K562 (cell line): ENCODE data around the gene TMPRSS9. TPM values are rescaled to one million over a fixed set of nuclear protein-coding genes. Genes with fewer than 3 reads are reported as not detected.

Experiments
- ATAC-seq: fragments of 200-7000 bp; cut with Tn5 transposase; 3 replicates; pipeline ENCODE4 v1.9.1; 2020; ENCODE audit warnings: moderate library complexity
- BruUV-seq: library from RNA; stranded (reverse); fragments of 400-500 nt; replicated peaks from 2 replicates; lab custom pipeline; 2021; lab: Mats Ljungman, UMichigan
- CTCF ChIA-PET: fragments of 300-600 bp; formaldehyde crosslinking; extraction: SDS; loops from one replicate; lab custom pipeline; 2021; ENCODE audit warnings: low intra/inter-chr PET ratio; lab: Yijun Ruan, JAX
- POLR2A ChIA-PET: fragments of 300-600, 350-650 bp; sonication (Branson Sonifier 250); formaldehyde crosslinking; extraction: SDS; loops from one replicate; lab custom pipeline; 2021; ENCODE audit warnings: antibody characterized with exemption, inconsistent platforms; lab: Yijun Ruan, JAX
- DNase-seq, 4 experiments: peaks; one replicate each; pipeline versions ENCODE4 v3.0.0 to v3.0.0-alpha.2; 2011 to 2018; ENCODE audit warnings: low spot score in 3 of 4, mixed read lengths in 3 of 4; ENCODE audit errors: extremely low read depth in 1 of 4
- FAIRE-seq: peaks from 2 replicates; lab custom pipeline; 2011; peaks lifted over from hg19 to GRCh38; lab: Jason Lieb, UNC
- H2AFZ ChIP-seq: 2 replicates; pipeline ENCODE4 v1.6.0; 2011; ENCODE audit warnings: low read depth, low read length, control low read depth, inconsistent platforms
- H3K27ac ChIP-seq: fragments of 200-600 bp; 3 replicates; pipeline ENCODE4 v1.8.0; 2011; ENCODE audit warnings: low read depth, mild to moderate bottlenecking, control low read depth, inconsistent platforms, low read length, moderate library complexity, mixed read lengths; ENCODE audit errors: extremely low read depth
- H3K27me3 ChIP-seq, 2 experiments: fragments of 300-600 bp in 1 of 2; 2 replicates in 1 of 2; 3 replicates in 1 of 2; pipeline versions ENCODE4 v1.6.0 to v1.8.0; 2011; ENCODE audit warnings: inconsistent platforms in 2 of 2, low read length in 2 of 2, mild to moderate bottlenecking in 1 of 2, mixed read lengths in 1 of 2, moderate library complexity in 1 of 2; ENCODE audit not compliant: control insufficient read depth in 2 of 2, insufficient read depth in 2 of 2
- H3K36me3 ChIP-seq: fragments of 300-600 bp; 3 replicates; pipeline ENCODE4 v1.8.0; 2011; ENCODE audit warnings: mild to moderate bottlenecking, low read length, inconsistent platforms; ENCODE audit not compliant: control insufficient read depth, insufficient read depth
- H3K4me1 ChIP-seq, 2 experiments: fragments of 200-600 bp in 1 of 2; replicated peaks in 1 of 2; 2 replicates in 1 of 2; 3 replicates in 1 of 2; pipeline versions ENCODE4 v1.5.1 to v1.8.0; 2011; ENCODE audit warnings: inconsistent platforms in 2 of 2, low read length in 2 of 2, mild to moderate bottlenecking in 1 of 2, mixed read lengths in 1 of 2, moderate library complexity in 1 of 2; ENCODE audit not compliant: control insufficient read depth in 2 of 2, insufficient read depth in 2 of 2
- H3K4me2 ChIP-seq: 2 replicates; pipeline ENCODE4 v1.6.1; 2011; ENCODE audit warnings: low read length, control low read depth, inconsistent platforms, mixed read lengths; ENCODE audit not compliant: insufficient read depth
- H3K4me3 ChIP-seq: fragments of 200-600 bp; sonication (generic), shearing (Covaris generic); 2 replicates; pipeline ENCODE4 v1.5.1; 2016; ENCODE audit warnings: control low read depth, inconsistent platforms
- H3K79me2 ChIP-seq: fragments of 200-600 bp; 3 replicates; pipeline ENCODE4 v1.8.0; 2011; ENCODE audit warnings: low read length, inconsistent platforms; ENCODE audit not compliant: control insufficient read depth, insufficient read depth
- H3K9ac ChIP-seq, 2 experiments: 2 replicates each; pipeline versions ENCODE4 v1.6.0 to v1.6.1; 2011; ENCODE audit warnings: low read depth in 2 of 2, low read length in 2 of 2, control low read depth in 1 of 2, inconsistent platforms in 1 of 2, mild to moderate bottlenecking in 1 of 2, mixed read lengths in 1 of 2; ENCODE audit not compliant: insufficient read depth in 1 of 2
- H3K9me1 ChIP-seq: one replicate; pipeline ENCODE4 v1.6.0; 2011; ENCODE audit warnings: inconsistent platforms, mild to moderate bottlenecking, low read length, moderate library complexity; ENCODE audit not compliant: control insufficient read depth, insufficient read depth
- H3K9me3 ChIP-seq: replicated peaks from 2 replicates; pipeline ENCODE4 v1.5.1; 2011; ENCODE audit warnings: low read depth, low read length, inconsistent platforms; ENCODE audit not compliant: control insufficient read depth, insufficient read depth
- H4K20me1 ChIP-seq: replicated peaks from 2 replicates; pipeline ENCODE4 v1.6.1; 2011; ENCODE audit warnings: low read length, inconsistent platforms, mixed read lengths; ENCODE audit not compliant: control insufficient read depth, insufficient read depth
- BRCA1 ChIP-seq, 2 experiments: fragments of 450-650 bp in 1 of 2; sonication (generic) in 1 of 2; formaldehyde crosslinking in 1 of 2; IDR thresholded peaks; 2 replicates each; pipeline versions ENCODE4 v1.5.0 to v1.6.1; 2017 to 2020; ENCODE audit warnings: mild to moderate bottlenecking in 1 of 2, missing genetic modification reagents in 1 of 2
- CREB3 ChIP-seq: fragments of 450-650 bp; conservative IDR thresholded peaks from 2 replicates; pipeline ENCODE4 v1.6.1; 2016; ENCODE audit warnings: missing genetic modification characterization, low read depth, mild to moderate bottlenecking, missing compliant biosample characterization, moderate library complexity
- FOXM1 ChIP-seq, 2 experiments: fragments of 450-650 bp in 1 of 2; sonication (generic) in 1 of 2; formaldehyde crosslinking in 1 of 2; IDR thresholded peaks; 2 replicates each; pipeline versions ENCODE4 v1.6.1 to v1.9.0; 2017 to 2022; ENCODE audit warnings: low read depth in 2 of 2, mild to moderate bottlenecking in 2 of 2, missing genetic modification reagents in 1 of 2, moderate library complexity in 1 of 2
- MCM2 ChIP-seq: fragments of 450-650 bp; IDR thresholded peaks from 2 replicates; pipeline ENCODE4 v1.6.1; 2017; ENCODE audit warnings: low read depth, mild to moderate bottlenecking
- SNIP1 ChIP-seq: fragments of 450-650 bp; IDR thresholded peaks from 2 replicates; pipeline ENCODE4 v1.7.1; 2017; ENCODE audit warnings: low read depth, mild to moderate bottlenecking
- SPI1 ChIP-seq: IDR thresholded peaks from 2 replicates; pipeline ENCODE4 v1.6.1; 2011; ENCODE audit warnings: low read depth, low read length, control low read depth, borderline replicate concordance
- ZNF778 ChIP-seq: fragments of 450-650 bp; formaldehyde crosslinking; IDR thresholded peaks from 2 replicates; pipeline ENCODE4 v1.4.0; 2020; ENCODE audit warnings: mild to moderate bottlenecking, moderate library complexity
- WGBS: fragments of 100-300 bp; shearing (Covaris generic); methylation state at CpG from one replicate; pipeline ENCODE4 v1.1.6; 2016; ENCODE audit warnings: low coverage, mixed read lengths; ENCODE audit not compliant: insufficient coverage; ENCODE audit errors: missing lambda C conversion rate; 5-methylcytosine and 5-hydroxymethylcytosine counted together
- in situ Hi-C: fragments of 300-500 bp; cut with MboI; formaldehyde crosslinking; loops from 4 replicates; pipeline ENCODE4 v1.15.0; 2018; ENCODE audit warnings: inconsistent platforms, mixed read lengths
- intact Hi-C: fragments of 100-400 bp; cut with micrococcal nuclease; formaldehyde crosslinking; loops from 2 replicates; pipeline ENCODE4 v1.14.2; 2022
- polyA plus RNA-seq, 8 experiments: library from polyadenylated mRNA; depleted of rRNA in 4 of 8; stranded (reverse) in 5 of 8; unstranded in 3 of 8; fragments of >200 nt; fragmentation: Nextera tagmentation in 2 of 8; fragmentation: Illumina TruSeq in 1 of 8; extraction: Ambion mirVana in 2 of 8; extraction: Trizol in 1 of 8; gene quantifications; 2 replicates each; pipeline versions ENCODE4 v1.2.1 to v1.2.3, GENCODE V29; 2011 to 2014; ENCODE audit warnings: inconsistent platforms in 1 of 8, missing spikeins in 1 of 8
- total RNA-seq, 7 experiments: library from RNA; depleted of rRNA in 6 of 7; stranded (reverse); fragments of >200 nt in 6 of 7; fragmentation: Illumina TruSeq in 2 of 7; extraction: Trizol in 2 of 7; gene quantifications; 2 replicates each; pipeline versions ENCODE4 v1.2.1 to v1.2.3, GENCODE V29; 2011 to 2021; ENCODE audit warnings: low replicate concordance in 1 of 7

TMPRSS9 gene
- total and polyA plus RNA-seq, 9 of the 15 experiments (the other 6 are each of a cell fraction or from before 2014, with no cell fraction given): 0.01 to 0.03 TPM; not detected in 7

- Histone ChIP-seq H3K79me2 (no peaks in the 10 kb centered on the region), H3K36me3 (peaks cover 14% of the 10 kb centered on the region; the same call in 1 of the 3 replicates), H3K9me1 (no peaks in the 10 kb centered on the region), H3K4me3 (no peak overlapping the region), H3K9ac (no peak overlapping the region), H3K9me3 (no peaks in the 10 kb centered on the region; the same call in 1 of the 2 replicates), H3K4me2 (no peak overlapping the region), H4K20me1 (no peaks in the 10 kb centered on the region), H3K4me1 (peaks cover 0 to 21% of the 10 kb centered on the region in 2 experiments; a peak in 2 of 5 replicates), H3K27me3 (peaks cover 0 to 4% of the 10 kb centered on the region in 2 experiments; a peak in 2 of 5 replicates), H3K27ac (no peak overlapping the region), H2AFZ (no peak overlapping the region)
- intact Hi-C loops (no loop called here), in situ Hi-C loops (no loop called here)
- POLR2A ChIA-PET: interaction anchor here (0.6 to 2.0 kb wide), 2 partner anchors 13 to 84 kb away, joined by 3 to 6 read pairs; partner anchors contain the start of gene LSM7
- no peak for ATAC-seq
- no peak for DNase-seq
- BruUV-seq: no TSS peak
- WGBS: 43% methylated on average over 8 of the region's 8 CpGs
- TF ChIP-seq SNIP1 (no peak), ZNF778 (CRISPR knock-in tag) (no peak), FOXM1 (IDR thresholded peaks at IDR 0.05; ENCODE audit: low read depth) (no peak), FOXM1 (CRISPR knock-in tag; IDR thresholded peaks at IDR 0.05; ENCODE audit: low read depth) (no peak), MCM2 (no peak)
- CTCF ChIA-PET: no interaction called here
- FAIRE-seq: no peak
Measured at GRCh38 chr19:2411709-2412108, 51.6 kb downstream of the TMPRSS9 start.

GRCh38 chr19:2412449-2412848 lies 52.4 kb downstream of the TMPRSS9 start:
- Histone ChIP-seq H3K27ac (no peak overlapping the region), H3K9me3 (no peaks in the 10 kb centered on the region; the same call in 1 of the 2 replicates), H3K36me3 (peaks cover 18% of the 10 kb centered on the region; the same call in 1 of the 3 replicates), H3K79me2 (no peaks in the 10 kb centered on the region), H3K4me1 (peaks cover 0 to 21% of the 10 kb centered on the region in 2 experiments; a peak in 2 of 5 replicates), H4K20me1 (no peaks in the 10 kb centered on the region), H3K4me2 (no peak overlapping the region), H3K27me3 (peaks cover 0 to 4% of the 10 kb centered on the region in 2 experiments; a peak in 2 of 5 replicates), H3K9me1 (no peaks in the 10 kb centered on the region), H3K9ac (no peak overlapping the region), H2AFZ (no peak overlapping the region), H3K4me3 (no peak overlapping the region)
- TF ChIP-seq CREB3 (tag) (no peak), SPI1 (peak; percentile 40; the same call in 1 of the 2 replicates), BRCA1 (IDR thresholded peaks at IDR 0.05) (no peak), BRCA1 (CRISPR knock-in tag; IDR thresholded peaks at IDR 0.05) (no peak)
- in situ Hi-C loops (no loop called here), intact Hi-C loops (no loop called here)
- WGBS: 42% methylated on average over 2 of the region's 2 CpGs
- ChIA-PET POLR2A (interaction anchor here (0.5 to 2.0 kb wide), 3 partner anchors 12 to 141 kb away, joined by 3 to 6 read pairs (median 4); no protein-coding TSS in a partner anchor), CTCF (no interaction called here)
- no TSS peak for BruUV-seq
- DNase-seq (peak in 2 of 4 experiments; percentile 2 to 9), ATAC-seq (no peak; the same call in 2 of the 3 replicates), FAIRE-seq (peak; percentile 51)
